Keratinocyte (primary cell): Measurements from ENCODE around the gene RNF34. TPM values are rescaled to one million over a fixed set of nuclear protein-coding genes. Genes with fewer than 3 reads are reported as not detected.

Source experiments
- DNase-seq: peaks from one replicate; pipeline ENCODE4 v3.0.0-alpha.2; 2011; ENCODE audit warnings: low read depth, missing footprints, low spot score
- FAIRE-seq: peaks from 2 replicates; lab custom pipeline; 2011; peaks lifted over from hg19 to GRCh38; lab: Jason Lieb, UNC
- H2AFZ ChIP-seq: 2 replicates; pipeline ENCODE4 v1.6.0; 2012; ENCODE audit warnings: low read length, control low read depth, inconsistent platforms; ENCODE audit not compliant: control insufficient read depth
- H3K27ac ChIP-seq: 2 replicates; pipeline ENCODE4 v1.5.1; 2011; ENCODE audit warnings: low read length; ENCODE audit not compliant: control insufficient read depth, insufficient read depth
- H3K27me3 ChIP-seq: 3 replicates; pipeline ENCODE4 v1.6.0; 2011; ENCODE audit warnings: low read length; ENCODE audit not compliant: control insufficient read depth, insufficient read depth; ENCODE audit errors: extremely low read depth
- H3K36me3 ChIP-seq, 2 experiments: 2 replicates in 1 of 2; 3 replicates in 1 of 2; pipeline ENCODE4 v1.5.1; 2011; ENCODE audit warnings: low read length in 2 of 2, mild to moderate bottlenecking in 1 of 2; ENCODE audit not compliant: control insufficient read depth in 2 of 2, insufficient read depth in 2 of 2; ENCODE audit errors: extremely low read depth in 1 of 2
- H3K4me1 ChIP-seq: 3 replicates; pipeline ENCODE4 v1.5.1; 2011; ENCODE audit warnings: low read length; ENCODE audit not compliant: control insufficient read depth, insufficient read depth; ENCODE audit errors: extremely low read depth
- H3K4me2 ChIP-seq: 3 replicates; pipeline ENCODE4 v1.6.0; 2011; ENCODE audit warnings: low read depth, low read length; ENCODE audit not compliant: control insufficient read depth, insufficient read depth; ENCODE audit errors: extremely low read depth
- H3K4me3 ChIP-seq, 3 experiments: fragments of 200-600 bp in 1 of 3; sonication (generic) in 1 of 3; 2 replicates in 2 of 3; 3 replicates in 1 of 3; pipeline ENCODE4 v1.5.1; 2011 to 2016; ENCODE audit warnings: low read length in 3 of 3, mild to moderate bottlenecking in 3 of 3, control low read depth in 2 of 3, inconsistent platforms in 1 of 3, low read depth in 1 of 3, mixed read lengths in 1 of 3, mixed run types in 1 of 3, moderate library complexity in 1 of 3; ENCODE audit not compliant: control insufficient read depth in 2 of 3, insufficient read depth in 2 of 3; ENCODE audit errors: extremely low read depth in 1 of 3
- H3K79me2 ChIP-seq: 2 replicates; pipeline ENCODE4 v1.6.0; 2012; ENCODE audit warnings: low read length; ENCODE audit not compliant: control insufficient read depth, insufficient read depth
- H3K9ac ChIP-seq: 3 replicates; pipeline ENCODE4 v1.6.0; 2011; ENCODE audit warnings: low read length; ENCODE audit not compliant: control insufficient read depth, insufficient read depth; ENCODE audit errors: extremely low read depth
- H3K9me1 ChIP-seq: 3 replicates; pipeline ENCODE4 v1.6.0; 2011; ENCODE audit warnings: low read length; ENCODE audit not compliant: control insufficient read depth, insufficient read depth; ENCODE audit errors: extremely low read depth
- H3K9me3 ChIP-seq: 2 replicates; pipeline ENCODE4 v1.5.1; 2012; ENCODE audit warnings: low read depth, low read length; ENCODE audit not compliant: control insufficient read depth
- H4K20me1 ChIP-seq: 3 replicates; pipeline ENCODE4 v1.6.0; 2011; ENCODE audit warnings: low read length; ENCODE audit not compliant: control insufficient read depth, insufficient read depth; ENCODE audit errors: extremely low read depth
- EZH2 ChIP-seq: IDR thresholded peaks from one replicate; pipeline ENCODE4 v1.6.1; 2012; ENCODE audit warnings: inconsistent platforms, mild to moderate bottlenecking, low read length, moderate library complexity
- dilution Hi-C: fragments of 300-500 bp; cut with MboI; formaldehyde crosslinking; loops from one replicate; pipeline ENCODE4 v1.7.0; 2020; ENCODE audit warnings: low sequenced_read_pairs; ENCODE audit not compliant: extremely low pct_ligation_motif_present
- polyA plus RNA-seq, 5 experiments: library from polyadenylated mRNA; depleted of rRNA in 3 of 5; stranded (reverse) in 3 of 5; stranded (forward) in 1 of 5; unstranded in 1 of 5; fragments of >200 nt; gene quantifications; 1 replicate in 1 of 5; 2 replicates in 3 of 5; 3 replicates in 1 of 5; pipeline versions ENCODE4 v1.2.1 to v1.2.3, GENCODE V29; 2011 to 2012; ENCODE audit warnings: missing spikeins in 2 of 5, low read depth in 1 of 5, low replicate concordance in 1 of 5
- TF ChIP-seq, protein P1 (sequence below), 3 experiments: IDR thresholded peaks in 1 of 3; conservative IDR thresholded peaks in 1 of 3; optimal IDR thresholded peaks in 1 of 3; 2 replicates in 2 of 3; 3 replicates in 1 of 3; pipeline versions ENCODE3 to v1.5.1; 2011; ENCODE audit warnings: low read length in 3 of 3, mild to moderate bottlenecking in 3 of 3, moderate library complexity in 2 of 3, control low read depth in 1 of 3, inconsistent platforms in 1 of 3; ENCODE audit not compliant: insufficient read depth in 2 of 3; ENCODE audit errors: extremely low read depth in 1 of 3

Gene RNF34
- polyA plus RNA-seq, 1 donor (not counting 4 experiments of a cell fraction or from before 2014, with no cell fraction given) = 39.0 TPM

DNA sequence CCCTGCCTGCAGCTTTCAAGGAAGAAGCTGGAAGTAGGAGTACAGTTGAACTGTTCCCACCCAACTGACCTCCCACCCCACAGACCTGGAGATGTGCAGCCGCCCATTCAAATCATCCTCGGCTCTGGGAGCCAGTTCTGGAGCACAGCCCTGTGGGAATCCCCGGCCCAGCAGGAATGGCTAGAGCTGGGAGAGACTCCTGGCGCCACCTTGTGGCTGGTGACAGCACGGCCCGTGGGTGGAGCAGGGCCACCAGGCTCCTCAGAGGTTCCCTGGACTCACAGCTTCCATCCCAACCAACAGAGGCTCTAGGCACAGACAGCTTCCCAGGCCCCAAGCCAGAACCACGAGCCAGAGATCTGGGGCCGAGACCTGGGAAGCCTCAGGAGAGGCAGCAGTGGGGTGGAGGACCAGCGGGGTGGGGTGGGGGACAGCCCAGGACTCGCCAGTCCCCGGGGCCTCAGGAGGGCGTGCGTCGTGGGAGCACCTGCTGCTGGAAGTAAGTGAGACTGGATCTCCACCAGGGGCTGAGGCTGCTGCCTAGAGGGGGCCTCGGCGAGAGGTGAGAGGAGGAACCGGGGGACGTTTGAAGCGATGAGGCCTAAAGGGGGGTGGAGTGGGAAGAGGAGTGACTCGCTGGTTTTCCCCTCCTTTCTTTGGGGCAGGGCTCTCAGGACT is 43.4 kb downstream of the RNF34 start:
- no peaks in the 10 kb centered on the region for H3K9me1 ChIP-seq
- H3K4me3 ChIP-seq = no peak overlapping the region
- no peak for DNase-seq
- no peak overlapping the region for H3K4me2 ChIP-seq
- no peak overlapping the region for H3K9ac ChIP-seq
- no peaks in the 10 kb centered on the region for H3K27me3 ChIP-seq
- no peak overlapping the region for H2AFZ ChIP-seq
- peaks cover 6% of the 10 kb centered on the region for H3K4me1 ChIP-seq
- dilution Hi-C loops = no loop called here
- peaks cover 8 to 24% of the 10 kb centered on the region in 2 experiments for H3K36me3 ChIP-seq
- TF ChIP-seq EZH2 = no peak
- TF ChIP-seq, protein P1, sequence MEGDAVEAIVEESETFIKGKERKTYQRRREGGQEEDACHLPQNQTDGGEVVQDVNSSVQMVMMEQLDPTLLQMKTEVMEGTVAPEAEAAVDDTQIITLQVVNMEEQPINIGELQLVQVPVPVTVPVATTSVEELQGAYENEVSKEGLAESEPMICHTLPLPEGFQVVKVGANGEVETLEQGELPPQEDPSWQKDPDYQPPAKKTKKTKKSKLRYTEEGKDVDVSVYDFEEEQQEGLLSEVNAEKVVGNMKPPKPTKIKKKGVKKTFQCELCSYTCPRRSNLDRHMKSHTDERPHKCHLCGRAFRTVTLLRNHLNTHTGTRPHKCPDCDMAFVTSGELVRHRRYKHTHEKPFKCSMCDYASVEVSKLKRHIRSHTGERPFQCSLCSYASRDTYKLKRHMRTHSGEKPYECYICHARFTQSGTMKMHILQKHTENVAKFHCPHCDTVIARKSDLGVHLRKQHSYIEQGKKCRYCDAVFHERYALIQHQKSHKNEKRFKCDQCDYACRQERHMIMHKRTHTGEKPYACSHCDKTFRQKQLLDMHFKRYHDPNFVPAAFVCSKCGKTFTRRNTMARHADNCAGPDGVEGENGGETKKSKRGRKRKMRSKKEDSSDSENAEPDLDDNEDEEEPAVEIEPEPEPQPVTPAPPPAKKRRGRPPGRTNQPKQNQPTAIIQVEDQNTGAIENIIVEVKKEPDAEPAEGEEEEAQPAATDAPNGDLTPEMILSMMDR (optimal IDR thresholded peaks at IDR 0.05 in 1 of 3, IDR thresholded peaks at IDR 0.05 in 1 of 3, conservative IDR thresholded peaks at IDR 0.05 in 1 of 3; ENCODE audit: extremely low read depth in 1 of 3, insufficient read depth in 2 of 3, low read length in 3 of 3) = peak; percentile 88 to 98 (median 94)
- peaks cover under 1% of the 10 kb centered on the region for H3K79me2 ChIP-seq
- H4K20me1 ChIP-seq = no peaks in the 10 kb centered on the region
- no peaks in the 10 kb centered on the region for H3K9me3 ChIP-seq
- FAIRE-seq = no peak
- H3K27ac ChIP-seq = no peak overlapping the region

DNA sequence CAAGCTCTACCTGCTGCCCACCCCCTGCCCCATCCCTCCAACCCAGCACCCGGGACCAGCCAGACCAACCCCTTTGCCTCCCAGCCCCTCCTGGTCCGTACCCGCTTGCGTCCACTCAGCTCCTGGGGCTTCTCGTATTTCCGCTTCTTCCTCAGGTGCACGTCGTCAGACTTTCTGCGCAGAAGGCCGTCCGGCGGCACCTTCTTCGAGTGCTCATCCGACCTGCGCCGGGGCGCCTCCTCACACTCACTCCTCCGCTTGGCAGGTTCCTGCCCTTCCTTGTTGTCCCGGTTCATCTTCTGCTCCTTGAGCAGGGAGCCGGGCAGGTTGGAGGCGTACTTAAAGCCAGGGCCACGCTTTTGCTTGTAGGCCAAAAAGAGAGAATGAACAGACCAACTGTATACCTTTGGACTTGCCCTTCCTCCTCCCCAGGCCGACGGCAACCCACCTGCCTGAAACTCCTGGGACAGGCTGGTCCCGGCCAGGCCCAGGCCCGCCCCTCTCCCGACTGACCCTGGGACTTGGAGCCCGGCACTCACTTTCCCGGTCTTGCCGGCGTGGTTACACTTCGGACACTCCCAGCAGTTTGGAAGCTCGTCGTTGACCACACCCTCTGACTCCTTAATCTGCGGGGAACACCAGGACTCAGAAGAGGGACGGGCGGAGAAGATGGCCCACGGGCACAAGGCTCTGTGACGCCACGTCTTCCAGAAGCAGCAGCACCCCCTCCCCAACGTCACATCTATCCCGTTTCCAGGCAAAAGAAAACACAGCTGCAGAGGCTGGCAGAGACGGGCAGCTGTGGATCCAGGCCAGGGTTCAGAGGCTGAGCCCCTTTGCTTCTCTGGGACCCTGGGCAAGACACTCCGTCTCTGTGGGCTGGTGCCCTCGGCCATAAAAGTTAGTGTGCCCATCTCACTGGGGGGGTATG is 44.3 kb downstream of the RNF34 start:
- DNase-seq (no peak), FAIRE-seq (no peak)
- H3K4me3 ChIP-seq = no peak overlapping the region
- H3K27me3 ChIP-seq = no peaks in the 10 kb centered on the region
- H3K36me3 ChIP-seq = peaks cover 10 to 26% of the 10 kb centered on the region in 2 experiments
- H2AFZ ChIP-seq = no peak overlapping the region
- TF ChIP-seq EZH2 = no peak
- TF ChIP-seq, protein P1 (optimal IDR thresholded peaks at IDR 0.05 in 1 of 3, IDR thresholded peaks at IDR 0.05 in 1 of 3, conservative IDR thresholded peaks at IDR 0.05 in 1 of 3; ENCODE audit: extremely low read depth in 1 of 3, insufficient read depth in 2 of 3, low read length in 3 of 3) = no peak
- H4K20me1 ChIP-seq = no peaks in the 10 kb centered on the region
- dilution Hi-C loops = no loop called here
- H3K9me1 ChIP-seq = no peaks in the 10 kb centered on the region
- no peak overlapping the region for H3K4me2 ChIP-seq
- no peaks in the 10 kb centered on the region for H3K9me3 ChIP-seq
- peaks cover 6% of the 10 kb centered on the region for H3K4me1 ChIP-seq
- no peak overlapping the region for H3K27ac ChIP-seq
- peaks cover 5% of the 10 kb centered on the region for H3K79me2 ChIP-seq
- no peak overlapping the region for H3K9ac ChIP-seq
